Activated T-helper 1 cell treated with Interleukin-2 at 50 U/mL for 16 hours (primary cell): Measurements from ENCODE around the gene PTBP3.
"Not testable (repeated sequence)": the region's sequence is repeated elsewhere in the genome, so short reads cannot be mapped to it uniquely, and the experiment has no call there.

ENCODE experiments used
- DNase-seq: peaks from one replicate; pipeline ENCODE4 v3.0.0-alpha.2; 2020; ENCODE audit warnings: low read depth

PTBP3 gene

GRCh38 chr9:112268413-112268812 is 65.0 kb downstream of the PTBP3 start:
- DNase-seq: no peak

GRCh38 chr9:112267086-112267485 is 66.3 kb downstream of the PTBP3 start:
- DNase-seq: not testable (repeated sequence)

- DNase-seq: no peak
Observed at GRCh38 chr9:112265391-112265790, 68.0 kb downstream of the PTBP3 start.

- DNase-seq: no peak
Observed at GRCh38 chr9:112262577-112262976, 70.8 kb downstream of the PTBP3 start.

GRCh38 chr9:112261133-112261532 is 72.3 kb downstream of the PTBP3 start:
- no peak for DNase-seq

- no peak for DNase-seq
Observed at GRCh38 chr9:112258106-112258505, 75.3 kb downstream of the PTBP3 start.

GRCh38 chr9:112252194-112252593 is 81.2 kb downstream of the PTBP3 start:
- no peak for DNase-seq

GRCh38 chr9:112249277-112249676 is 84.1 kb downstream of the PTBP3 start:
- DNase-seq: no peak

- no peak for DNase-seq
Observed at GRCh38 chr9:112248722-112249121, 84.7 kb downstream of the PTBP3 start.

GRCh38 chr9:112247090-112247489 is 86.3 kb downstream of the PTBP3 start:
- no peak for DNase-seq

- no peak for DNase-seq
Observed at GRCh38 chr9:112245126-112245525, 88.3 kb downstream of the PTBP3 start.

- DNase-seq: no peak
Observed at GRCh38 chr9:112242147-112242804, 91.1 kb downstream of the PTBP3 start.

- no peak for DNase-seq
Observed at GRCh38 chr9:112241491-112241890, 91.9 kb downstream of the PTBP3 start.

- DNase-seq: no peak
Observed at GRCh38 chr9:112239708-112240107, 93.7 kb downstream of the PTBP3 start.

GRCh38 chr9:112239284-112239683 is 94.1 kb downstream of the PTBP3 start:
- no peak for DNase-seq

- no peak for DNase-seq
Observed at GRCh38 chr9:112234779-112235178, 98.6 kb downstream of the PTBP3 start.

- no peak for DNase-seq
Observed at GRCh38 chr9:112233769-112234168, 99.7 kb downstream of the PTBP3 start.

- DNase-seq: no peak
Observed at GRCh38 chr9:112232233-112232632, 101.2 kb downstream of the PTBP3 start.

GRCh38 chr9:112226091-112226490 is 107.3 kb downstream of the PTBP3 start:
- DNase-seq: no peak

GRCh38 chr9:112224401-112225289 is 108.8 kb downstream of the PTBP3 start:
- DNase-seq: no peak

GRCh38 chr9:112218908-112219307 is 114.5 kb downstream of the PTBP3 start:
- DNase-seq: no peak

GRCh38 chr9:112212926-112213325 is 120.5 kb downstream of the PTBP3 start:
- no peak for DNase-seq

GRCh38 chr9:112207451-112207850 is 126.0 kb downstream of the PTBP3 start:
- DNase-seq: no peak
